Epidermal melanocyte (primary cell): Measurements from ENCODE around the gene HNRNPA3.

Experiments
- DNase-seq: peaks from one replicate; pipeline ENCODE4 v3.0.0; 2011; ENCODE audit warnings: low spot score; ENCODE audit not compliant: insufficient read length

Gene HNRNPA3

GRCh38 chr2:177271981-177272666, 59.5 kb downstream of the HNRNPA3 start:
- no peak for DNase-seq

GRCh38 chr2:177272765-177273164, 60.2 kb downstream of the HNRNPA3 start:
- DNase-seq: no peak

DNA sequence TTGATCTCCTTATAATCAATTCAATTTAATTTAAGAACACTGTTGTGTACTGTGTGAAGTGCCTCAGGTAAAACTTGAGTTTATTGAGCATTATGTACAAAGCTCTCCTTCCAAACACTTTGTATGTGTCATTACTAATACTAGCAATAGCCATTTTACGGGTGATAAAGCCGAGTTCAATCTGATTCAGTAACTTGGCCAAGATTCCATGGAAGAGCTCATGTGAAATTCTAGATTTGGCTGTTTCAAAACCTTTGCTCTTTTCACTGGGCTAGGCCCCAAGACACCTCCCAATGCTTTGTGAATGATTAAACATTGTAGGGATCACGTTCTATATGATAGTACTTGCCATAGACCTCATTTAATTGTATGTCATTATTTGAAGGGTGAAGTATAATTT, 60.8 kb downstream of the HNRNPA3 start:
- DNase-seq: no peak
